GM12878 (cell line): Measurements from ENCODE around the gene EPB41L4B. TPM values are rescaled to one million over a fixed set of nuclear protein-coding genes. Genes with fewer than 3 reads are reported as not detected.

Experiments used
- ATAC-seq: fragments of 200-7000 bp; cut with Tn5 transposase; 3 replicates; pipeline ENCODE4 v1.9.1; 2020; ENCODE audit warnings: mild to moderate bottlenecking, moderate library complexity
- BruUV-seq: library from RNA; stranded (reverse); fragments of 400-500 nt; replicated peaks from 2 replicates; lab custom pipeline; 2021; lab: Mats Ljungman, UMichigan
- CTCF ChIA-PET: fragments of 300-600 bp; sonication (Branson Sonifier 250); formaldehyde crosslinking; extraction: SDS; loops from one replicate; lab custom pipeline; 2021; ENCODE audit warnings: inconsistent platforms; lab: Yijun Ruan, JAX
- POLR2A ChIA-PET: fragments of 350-600 bp; formaldehyde crosslinking; extraction: SDS; loops from one replicate; lab custom pipeline; 2021; ENCODE audit warnings: inconsistent platforms; lab: Charles Lee
- RAD21 ChIA-PET: fragments of 300-600 bp; sonication (Branson Sonifier 250); formaldehyde crosslinking; loops from one replicate; lab custom pipeline; 2023; ENCODE audit warnings: antibody characterized with exemption; ENCODE audit not compliant: unreplicated experiment; lab: Charles Lee
- SMC1A ChIA-PET: fragments of 300-600 bp; sonication (Branson Sonifier 250); formaldehyde crosslinking; loops from one replicate; lab custom pipeline; 2023; ENCODE audit not compliant: unreplicated experiment, uncharacterized antibody; lab: Charles Lee
- DNase-seq: peaks from one replicate; pipeline ENCODE4 v3.0.0-alpha.2; 2011; ENCODE audit warnings: low read depth, low spot score
- FAIRE-seq: peaks from 3 replicates; lab custom pipeline; 2011; peaks lifted over from hg19 to GRCh38; lab: Jason Lieb, UNC
- H2AFZ ChIP-seq: 2 replicates; pipeline ENCODE4 v1.6.0; 2011; ENCODE audit warnings: low read depth, low read length, control low read depth; ENCODE audit not compliant: control insufficient read depth
- H3K27ac ChIP-seq: 2 replicates; pipeline ENCODE4 v1.5.1; 2011; ENCODE audit warnings: control low read depth; ENCODE audit not compliant: control insufficient read depth, insufficient read depth
- H3K27me3 ChIP-seq, 2 experiments: replicated peaks in 1 of 2; 2 replicates each; pipeline versions ENCODE4 v1.6.0 to v1.6.1; 2011; ENCODE audit warnings: low read length in 1 of 2; ENCODE audit not compliant: control insufficient read depth in 2 of 2, insufficient read depth in 2 of 2
- H3K36me3 ChIP-seq, 2 experiments: 2 replicates each; pipeline ENCODE4 v1.5.1; 2011; ENCODE audit warnings: low read length in 1 of 2; ENCODE audit not compliant: control insufficient read depth in 2 of 2, insufficient read depth in 2 of 2
- H3K4me1 ChIP-seq: 2 replicates; pipeline ENCODE4 v1.6.1; 2011; ENCODE audit warnings: mild to moderate bottlenecking, low read length, moderate library complexity, mixed read lengths; ENCODE audit not compliant: control insufficient read depth, insufficient read depth
- H3K4me2 ChIP-seq: 2 replicates; pipeline ENCODE4 v1.6.0; 2011; ENCODE audit warnings: control low read depth; ENCODE audit not compliant: control insufficient read depth, insufficient read depth
- H3K4me3 ChIP-seq: fragments of 200-600 bp; sonication (generic); 2 replicates; pipeline ENCODE4 v1.5.1; 2016
- H3K79me2 ChIP-seq: 2 replicates; pipeline ENCODE4 v1.6.0; 2011; ENCODE audit warnings: low read length; ENCODE audit not compliant: control insufficient read depth, insufficient read depth
- H3K9ac ChIP-seq: 2 replicates; pipeline ENCODE4 v1.8.0; 2011; ENCODE audit warnings: low read length, control low read depth, mixed read lengths; ENCODE audit not compliant: control insufficient read depth, insufficient read depth
- H3K9me3 ChIP-seq: replicated peaks from 3 replicates; pipeline ENCODE4 v1.5.1; 2011; ENCODE audit warnings: mild to moderate bottlenecking, low read length; ENCODE audit not compliant: control insufficient read depth, insufficient read depth
- H4K20me1 ChIP-seq: 2 replicates; pipeline ENCODE4 v1.6.0; 2011; ENCODE audit not compliant: control insufficient read depth, insufficient read depth
- BACH1 ChIP-seq: fragments of 450-650 bp; IDR thresholded peaks from 2 replicates; pipeline ENCODE4 v1.6.1; 2017; ENCODE audit warnings: mild to moderate bottlenecking, borderline replicate concordance
- BHLHE40 ChIP-seq, 2 experiments: fragments of 450-650 bp in 1 of 2; IDR thresholded peaks; 2 replicates each; pipeline ENCODE4 v1.6.1; 2011 to 2017; ENCODE audit warnings: low read depth in 2 of 2, borderline replicate concordance in 1 of 2, improper control_type of control experiment in 1 of 2, low read length in 1 of 2, mild to moderate bottlenecking in 1 of 2
- CREB1 ChIP-seq: IDR thresholded peaks from 2 replicates; pipeline ENCODE4 v1.6.1; 2012; ENCODE audit warnings: low read depth, mild to moderate bottlenecking, inconsistent platforms
- EED ChIP-seq: sonication (generic); IDR thresholded peaks from 2 replicates; pipeline ENCODE4 v1.6.1; 2016; ENCODE audit warnings: antibody characterized with exemption, low read depth
- IKZF2 ChIP-seq, 2 experiments: fragments of 450-650 bp; IDR thresholded peaks; 2 replicates each; pipeline ENCODE4 v1.6.1; 2017; ENCODE audit warnings: mild to moderate bottlenecking in 2 of 2, moderate library complexity in 2 of 2
- KLF5 ChIP-seq: fragments of 450-650 bp; IDR thresholded peaks from 2 replicates; pipeline ENCODE4 v1.6.1; 2014; ENCODE audit warnings: mild to moderate bottlenecking; ENCODE audit not compliant: partially characterized antibody
- SUZ12 ChIP-seq: fragments of 200-600 bp; sonication (generic); IDR thresholded peaks from one replicate; pipeline ENCODE4 v1.6.1; 2018; ENCODE audit warnings: antibody characterized with exemption, mild to moderate bottlenecking; ENCODE audit not compliant: unreplicated experiment
- TCF3 ChIP-seq: IDR thresholded peaks from 2 replicates; pipeline ENCODE4 v1.6.1; 2012; ENCODE audit warnings: low read depth, mild to moderate bottlenecking, low read length, borderline replicate concordance; ENCODE audit not compliant: insufficient read depth
- USF1 ChIP-seq: IDR thresholded peaks from 2 replicates; pipeline ENCODE4 v1.6.1; 2011; ENCODE audit warnings: borderline replicate concordance, low read depth, mild to moderate bottlenecking, moderate library complexity, mixed read lengths, low read length; ENCODE audit not compliant: insufficient read depth; ENCODE audit errors: extremely low read length
- WGBS: methylation state at CpG from one replicate; pipeline ENCODE4 v1.1.6; 2016; ENCODE audit warnings: low lambda C conversion rate; ENCODE audit not compliant: insufficient replicate concordance, insufficient coverage; ENCODE audit errors: missing lambda C conversion rate; 5-methylcytosine and 5-hydroxymethylcytosine counted together
- in situ Hi-C: fragments of 300-500 bp; cut with MboI; formaldehyde crosslinking; loops from 9 replicates; pipeline ENCODE4 v1.14.3; 2018; ENCODE audit warnings: mixed read lengths
- intact Hi-C: fragments of 100-400 bp; cut with micrococcal nuclease; formaldehyde crosslinking; loops from one replicate; pipeline ENCODE4 v1.14.2; 2022; ENCODE audit not compliant: unreplicated experiment
- polyA plus RNA-seq, 11 experiments: library from polyadenylated mRNA; depleted of rRNA in 4 of 11; unstranded in 6 of 11; stranded (reverse) in 5 of 11; fragments of >200 nt; fragmentation: Nextera tagmentation in 4 of 11; fragmentation: Illumina TruSeq in 1 of 11; extraction: Ambion mirVana in 4 of 11; extraction: Trizol in 1 of 11; gene quantifications; 1 replicate in 1 of 11; 2 replicates in 10 of 11; pipeline versions ENCODE4 v1.2.1 to v1.2.3, GENCODE V29; 2011 to 2016; ENCODE audit warnings: inconsistent platforms in 2 of 11, missing spikeins in 2 of 11, low read depth in 1 of 11
- total RNA-seq, 4 experiments: library from RNA; depleted of rRNA in 3 of 4; stranded (reverse); fragments of >200 nt in 3 of 4; fragmentation: Illumina TruSeq in 1 of 4; extraction: Trizol in 1 of 4; gene quantifications; 2 replicates each; pipeline versions ENCODE4 v1.2.1 to v1.2.3, GENCODE V29; 2013 to 2021
- TF ChIP-seq, protein P1 (sequence below): fragments of 450-650 bp; formaldehyde crosslinking; IDR thresholded peaks from 2 replicates; pipeline ENCODE4 v1.5.0; 2022; ENCODE audit warnings: mild to moderate bottlenecking, missing genetic modification characterization
- TF ChIP-seq, protein P2 (sequence below): IDR thresholded peaks from 2 replicates; pipeline ENCODE4 v1.6.1; 2011; ENCODE audit warnings: low read depth, low read length, improper control_type of control experiment, borderline replicate concordance

The EPB41L4B gene
- total and polyA plus RNA-seq, 10 of the 15 experiments (the other 5 are each of a cell fraction or from before 2014, with no cell fraction given), result 0.04 to 0.75 (median 0.13) TPM; not detected in 1

- Histone ChIP-seq H3K27ac (no peak overlapping the region), H3K4me3 (no peak overlapping the region), H3K79me2 (no peaks in the 10 kb centered on the region), H3K9me3 (no peaks in the 10 kb centered on the region), H4K20me1 (no peaks in the 10 kb centered on the region), H3K4me1 (no peaks in the 10 kb centered on the region), H3K36me3 (no peaks in the 10 kb centered on the region), H3K27me3 (no peaks in the 10 kb centered on the region; a peak in 1 of 4 replicates), H3K9ac (no peak overlapping the region), H2AFZ (no peak overlapping the region), H3K4me2 (no peak overlapping the region)
- DNase-seq (no peak), ATAC-seq (no peak), FAIRE-seq (no peak)
- RAD21 ChIA-PET, result no interaction called here
- POLR2A ChIA-PET, result interaction anchor here (0.7 kb wide), 1 partner anchor 13 kb away, joined by 3 read pairs; no protein-coding TSS in a partner anchor
- SMC1A ChIA-PET, result interaction anchor here (0.6 kb wide), 2 partner anchors 89 to 353 kb away, joined by 3 read pairs; no protein-coding TSS in a partner anchor
- CTCF ChIA-PET, result interaction anchor here (0.6 kb wide), 1 partner anchor 9 kb away, joined by 3 read pairs; no protein-coding TSS in a partner anchor
- intact Hi-C loops, result no loop called here
- TF ChIP-seq TCF3 (no peak), SUZ12 (no peak)
- no TSS peak for BruUV-seq
- in situ Hi-C loops, result no loop called here
- WGBS, result 37% methylated on average over 12 of the region's 12 CpGs
Observed at GRCh38 chr9:109328978-109329637, 8.2 kb upstream of the EPB41L4B start.

GRCh38 chr9:109325089-109325488, 4.2 kb upstream of the EPB41L4B start:
- ATAC-seq (no peak), FAIRE-seq (no peak), DNase-seq (no peak)
- H3K79me2 ChIP-seq, result no peaks in the 10 kb centered on the region
- H3K4me2 ChIP-seq, result no peak overlapping the region
- BruUV-seq, result no TSS peak
- no peak overlapping the region for H3K4me3 ChIP-seq
- POLR2A ChIA-PET, result no interaction called here
- no peak overlapping the region for H3K9ac ChIP-seq
- H3K36me3 ChIP-seq, result no peaks in the 10 kb centered on the region
- RAD21 ChIA-PET, result no interaction called here
- H3K27me3 ChIP-seq, result no peaks in the 10 kb centered on the region; a peak in 1 of 4 replicates
- CTCF ChIA-PET, result no interaction called here
- no peaks in the 10 kb centered on the region for H3K4me1 ChIP-seq
- H2AFZ ChIP-seq, result no peak overlapping the region
- H3K9me3 ChIP-seq, result no peaks in the 10 kb centered on the region
- in situ Hi-C loops, result no loop called here
- SMC1A ChIA-PET, result no interaction called here
- H3K27ac ChIP-seq, result no peak overlapping the region
- intact Hi-C loops, result no loop called here
- H4K20me1 ChIP-seq, result no peaks in the 10 kb centered on the region
- TF ChIP-seq KLF5 (no peak), IKZF2 (IDR thresholded peaks at IDR 0.05) (no peak), BACH1 (no peak), USF1 (no peak), CREB1 (no peak), EED (no peak), BHLHE40 (IDR thresholded peaks at IDR 0.05; ENCODE audit: borderline replicate concordance in 1 of 2, low read depth in 2 of 2, low read length in 1 of 2) (no peak)
- TF ChIP-seq, protein P1, sequence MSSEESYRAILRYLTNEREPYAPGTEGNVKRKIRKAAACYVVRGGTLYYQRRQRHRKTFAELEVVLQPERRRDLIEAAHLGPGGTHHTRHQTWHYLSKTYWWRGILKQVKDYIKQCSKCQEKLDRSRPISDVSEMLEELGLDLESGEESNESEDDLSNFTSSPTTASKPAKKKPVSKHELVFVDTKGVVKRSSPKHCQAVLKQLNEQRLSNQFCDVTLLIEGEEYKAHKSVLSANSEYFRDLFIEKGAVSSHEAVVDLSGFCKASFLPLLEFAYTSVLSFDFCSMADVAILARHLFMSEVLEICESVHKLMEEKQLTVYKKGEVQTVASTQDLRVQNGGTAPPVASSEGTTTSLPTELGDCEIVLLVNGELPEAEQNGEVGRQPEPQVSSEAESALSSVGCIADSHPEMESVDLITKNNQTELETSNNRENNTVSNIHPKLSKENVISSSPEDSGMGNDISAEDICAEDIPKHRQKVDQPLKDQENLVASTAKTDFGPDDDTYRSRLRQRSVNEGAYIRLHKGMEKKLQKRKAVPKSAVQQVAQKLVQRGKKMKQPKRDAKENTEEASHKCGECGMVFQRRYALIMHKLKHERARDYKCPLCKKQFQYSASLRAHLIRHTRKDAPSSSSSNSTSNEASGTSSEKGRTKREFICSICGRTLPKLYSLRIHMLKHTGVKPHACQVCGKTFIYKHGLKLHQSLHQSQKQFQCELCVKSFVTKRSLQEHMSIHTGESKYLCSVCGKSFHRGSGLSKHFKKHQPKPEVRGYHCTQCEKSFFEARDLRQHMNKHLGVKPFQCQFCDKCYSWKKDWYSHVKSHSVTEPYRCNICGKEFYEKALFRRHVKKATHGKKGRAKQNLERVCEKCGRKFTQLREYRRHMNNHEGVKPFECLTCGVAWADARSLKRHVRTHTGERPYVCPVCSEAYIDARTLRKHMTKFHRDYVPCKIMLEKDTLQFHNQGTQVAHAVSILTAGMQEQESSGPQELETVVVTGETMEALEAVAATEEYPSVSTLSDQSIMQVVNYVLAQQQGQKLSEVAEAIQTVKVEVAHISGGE (CRISPR knock-in tag), result no peak
- TF ChIP-seq, protein P2, sequence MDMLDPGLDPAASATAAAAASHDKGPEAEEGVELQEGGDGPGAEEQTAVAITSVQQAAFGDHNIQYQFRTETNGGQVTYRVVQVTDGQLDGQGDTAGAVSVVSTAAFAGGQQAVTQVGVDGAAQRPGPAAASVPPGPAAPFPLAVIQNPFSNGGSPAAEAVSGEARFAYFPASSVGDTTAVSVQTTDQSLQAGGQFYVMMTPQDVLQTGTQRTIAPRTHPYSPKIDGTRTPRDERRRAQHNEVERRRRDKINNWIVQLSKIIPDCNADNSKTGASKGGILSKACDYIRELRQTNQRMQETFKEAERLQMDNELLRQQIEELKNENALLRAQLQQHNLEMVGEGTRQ, result no peak
